SK-N-SH (cell line): ENCODE results near the gene RTN4RL2.

ENCODE experiments used
- CTCF ChIP-seq: fragments of 200-600 bp; sonication (generic); IDR thresholded peaks from 2 replicates; pipeline ENCODE4 v1.6.1; 2017; ENCODE audit warnings: antibody characterized with exemption, mild to moderate bottlenecking, moderate library complexity
- EZH2phosphoT487 ChIP-seq: fragments of 200-600 bp; sonication (generic); IDR thresholded peaks from 2 replicates; pipeline ENCODE4 v1.6.1; 2017; ENCODE audit warnings: low read depth, mixed run types, mild to moderate bottlenecking, antibody characterized with exemption, moderate library complexity, borderline replicate concordance
- FOSL2 ChIP-seq: IDR thresholded peaks from 2 replicates; pipeline ENCODE4 v1.4.0; 2012; ENCODE audit warnings: low read depth, mild to moderate bottlenecking, moderate library complexity, borderline replicate concordance
- GABPA ChIP-seq: IDR thresholded peaks from 2 replicates; pipeline ENCODE4 v1.4.0; 2012; ENCODE audit warnings: low read depth, mild to moderate bottlenecking
- MAX ChIP-seq: IDR thresholded peaks from 2 replicates; pipeline ENCODE4 v1.4.0; 2012; ENCODE audit warnings: low read depth
- NFIC ChIP-seq: IDR thresholded peaks from 2 replicates; pipeline ENCODE4 v1.4.0; 2012; ENCODE audit warnings: borderline replicate concordance
- PBX3 ChIP-seq: IDR thresholded peaks from 2 replicates; pipeline ENCODE4; 2012
- POLR2AphosphoS5 ChIP-seq: IDR thresholded peaks from 2 replicates; pipeline ENCODE4 v1.6.1; 2012; ENCODE audit warnings: low read depth, low read length
- RAD21 ChIP-seq: IDR thresholded peaks from 2 replicates; pipeline ENCODE4 v1.6.1; 2012; ENCODE audit warnings: mild to moderate bottlenecking, low read length
- SIN3A ChIP-seq: IDR thresholded peaks from 2 replicates; pipeline ENCODE4 v1.6.1; 2012; ENCODE audit warnings: low read depth, mild to moderate bottlenecking, low read length, moderate library complexity, borderline replicate concordance
- TAF1 ChIP-seq: IDR thresholded peaks from 2 replicates; pipeline ENCODE4 v1.6.1; 2012; ENCODE audit warnings: low read depth, mild to moderate bottlenecking, low read length, moderate library complexity, borderline replicate concordance
- TEAD4 ChIP-seq: IDR thresholded peaks from 2 replicates; pipeline ENCODE4 v1.4.0; 2012; ENCODE audit warnings: mild to moderate bottlenecking, borderline replicate concordance; ENCODE audit not compliant: insufficient read depth
- USF2 ChIP-seq: fragments of 150-350 bp; IDR thresholded peaks from 2 replicates; pipeline ENCODE4 v1.6.1; 2017; ENCODE audit warnings: antibody characterized with exemption, low read length, low read depth, borderline replicate concordance
- YY1 ChIP-seq: IDR thresholded peaks from 2 replicates; pipeline ENCODE4 v1.4.0; 2012; ENCODE audit warnings: low read depth, mild to moderate bottlenecking

DNA sequence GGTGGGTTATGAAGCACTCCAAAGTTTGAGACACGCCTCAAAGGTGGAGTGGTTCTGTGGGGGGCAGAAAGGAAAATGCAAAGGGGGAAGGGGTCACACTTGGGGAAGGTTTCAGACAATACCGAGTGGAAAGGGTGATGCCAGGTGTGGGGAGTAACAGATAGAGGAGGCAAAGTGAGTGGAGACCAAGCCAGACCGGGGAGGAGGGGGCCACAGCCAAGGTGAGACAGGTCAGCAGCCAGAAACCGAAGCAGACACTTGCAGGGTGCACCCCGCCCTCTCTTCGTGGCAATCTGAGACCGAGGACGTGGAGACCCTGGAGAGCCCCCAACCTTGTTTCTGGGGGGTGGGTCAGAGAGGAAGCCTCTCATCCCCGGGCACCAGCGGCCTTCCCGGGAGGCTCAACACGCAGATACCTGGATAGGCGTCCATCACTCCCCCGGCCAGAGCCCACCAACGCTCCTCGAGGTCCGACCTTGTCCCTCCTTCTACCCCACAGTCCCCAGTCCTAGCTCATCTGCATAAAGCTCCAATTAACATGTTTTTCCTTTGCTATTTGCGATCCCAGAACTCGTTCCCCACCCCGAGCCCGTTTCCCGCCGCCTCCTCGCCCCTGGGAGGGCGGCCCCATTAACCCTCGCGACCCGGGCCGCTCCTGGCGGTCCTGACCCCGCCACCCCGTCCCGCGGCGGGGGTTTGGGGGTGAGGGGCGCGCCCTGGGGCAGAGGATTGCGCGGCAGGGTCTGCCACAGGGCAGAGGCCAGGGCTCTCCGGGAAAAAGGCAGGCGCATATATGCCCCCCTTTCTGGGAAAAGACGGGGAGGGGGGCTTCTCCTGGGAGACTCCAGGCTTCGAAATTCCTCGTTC is 21.8 kb downstream of the RTN4RL2 start:
- no peak for TF ChIP-seq CTCF
- no peak for TF ChIP-seq EZH2phosphoT487
- TF ChIP-seq RAD21, result no peak
- TF ChIP-seq GABPA, result no peak
- no peak for TF ChIP-seq TEAD4
- TF ChIP-seq POLR2AphosphoS5, result no peak
- TF ChIP-seq YY1, result no peak
- no peak for TF ChIP-seq NFIC
- no peak for TF ChIP-seq FOSL2
- TF ChIP-seq SIN3A, result no peak
- TF ChIP-seq USF2, result no peak
- TF ChIP-seq MAX, result no peak
- no peak for TF ChIP-seq PBX3
- no peak for TF ChIP-seq TAF1
